GM04503 (cell line): ENCODE data around the gene PPP1R3E.
"Not testable (repeated sequence)": the region's sequence is repeated elsewhere in the genome, so short reads cannot be mapped to it uniquely, and the experiment has no call there.

Experiments
- DNase-seq: peaks from one replicate; pipeline ENCODE4 v3.0.0-alpha.2; 2012; ENCODE audit warnings: low read depth

Gene PPP1R3E

GRCh38 chr14:23302290-23303225 lies at the start of gene PPP1R3E:
TSS of gene PPP1R3E (minus strand) at chr14:23302859. CDS start at chr14:23302576, 283 bp downstream.
- no peak for DNase-seq

DNA sequence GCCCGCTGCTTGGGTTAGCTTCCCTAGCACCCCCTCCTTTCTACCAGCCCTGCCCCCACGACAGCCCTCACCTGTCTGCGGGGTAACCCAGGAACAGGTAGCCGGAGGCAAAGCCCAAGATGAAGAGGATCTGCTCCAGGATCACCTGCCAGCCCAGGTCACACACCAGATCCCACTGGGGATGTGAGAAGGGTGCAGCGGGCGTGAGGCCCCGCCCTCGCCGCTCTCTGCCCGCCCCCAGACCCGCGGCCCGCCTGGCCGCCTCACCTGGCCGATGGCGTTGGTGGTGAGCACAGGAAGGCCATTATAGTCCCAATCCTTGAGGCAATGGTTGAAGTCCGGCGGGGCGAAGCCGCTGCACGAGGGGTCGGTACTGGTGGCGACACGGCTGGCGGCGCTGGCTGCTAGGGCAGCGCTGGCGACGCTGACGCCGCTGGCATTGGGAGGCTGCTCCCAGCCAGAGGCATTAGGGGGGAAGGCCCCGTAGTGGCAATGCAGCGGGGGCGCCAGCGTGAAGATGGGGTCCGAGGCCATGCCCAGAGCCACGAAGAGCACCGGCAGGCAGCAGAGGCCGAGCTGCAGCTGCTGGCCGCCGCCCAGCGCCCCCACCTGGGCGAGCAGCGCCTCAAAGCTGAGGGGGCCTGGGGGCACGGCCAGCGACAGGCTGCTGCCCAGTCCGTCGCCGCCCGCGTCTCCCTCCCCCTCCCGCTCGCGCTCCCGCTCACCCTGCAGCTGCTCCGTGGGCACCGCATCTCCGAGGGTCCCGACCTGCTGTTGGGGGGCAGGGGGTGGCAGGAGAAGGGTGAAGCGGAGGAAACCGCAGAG lies 49.2 kb upstream of the PPP1R3E start:
- DNase-seq = no peak

DNA sequence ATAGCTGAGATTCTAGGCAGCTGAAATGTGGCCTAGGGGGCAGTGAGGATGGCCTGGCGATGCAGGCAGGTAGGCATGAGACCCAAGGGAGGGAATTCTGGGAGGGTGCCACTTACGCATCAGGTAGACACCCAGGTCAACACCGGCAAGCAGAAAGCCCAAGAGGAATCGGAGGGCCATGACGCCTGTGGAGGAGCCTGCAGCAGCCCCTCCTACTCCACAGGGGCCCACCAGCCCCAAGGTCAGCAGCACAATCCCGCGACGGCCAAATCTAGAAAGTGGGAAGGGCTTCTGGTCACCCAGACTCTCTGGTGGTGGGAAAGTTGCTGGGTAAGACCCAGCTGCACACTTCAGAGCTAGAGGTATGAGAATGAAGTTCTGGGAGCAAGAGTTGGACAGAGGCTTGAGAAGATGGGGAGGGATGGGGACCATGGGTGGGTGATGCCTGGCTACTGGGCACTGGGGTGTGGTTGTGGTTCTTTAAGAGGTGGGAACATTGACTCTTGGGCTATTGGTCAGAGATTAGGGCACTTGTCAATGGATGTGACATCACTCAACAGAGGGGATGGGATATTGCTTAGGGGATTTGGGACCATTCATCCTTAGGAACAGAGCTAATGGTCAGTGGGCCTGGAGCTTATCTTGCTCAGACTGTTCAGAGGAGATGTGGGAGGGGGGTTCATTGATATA lies 46.6 kb upstream of the PPP1R3E start:
- no peak for DNase-seq

GRCh38 chr14:23348297-23348655 lies 45.6 kb upstream of the PPP1R3E start:
- DNase-seq = no peak

- DNase-seq = no peak
Measured at GRCh38 chr14:23347406-23348296, 45.0 kb upstream of the PPP1R3E start.

DNA sequence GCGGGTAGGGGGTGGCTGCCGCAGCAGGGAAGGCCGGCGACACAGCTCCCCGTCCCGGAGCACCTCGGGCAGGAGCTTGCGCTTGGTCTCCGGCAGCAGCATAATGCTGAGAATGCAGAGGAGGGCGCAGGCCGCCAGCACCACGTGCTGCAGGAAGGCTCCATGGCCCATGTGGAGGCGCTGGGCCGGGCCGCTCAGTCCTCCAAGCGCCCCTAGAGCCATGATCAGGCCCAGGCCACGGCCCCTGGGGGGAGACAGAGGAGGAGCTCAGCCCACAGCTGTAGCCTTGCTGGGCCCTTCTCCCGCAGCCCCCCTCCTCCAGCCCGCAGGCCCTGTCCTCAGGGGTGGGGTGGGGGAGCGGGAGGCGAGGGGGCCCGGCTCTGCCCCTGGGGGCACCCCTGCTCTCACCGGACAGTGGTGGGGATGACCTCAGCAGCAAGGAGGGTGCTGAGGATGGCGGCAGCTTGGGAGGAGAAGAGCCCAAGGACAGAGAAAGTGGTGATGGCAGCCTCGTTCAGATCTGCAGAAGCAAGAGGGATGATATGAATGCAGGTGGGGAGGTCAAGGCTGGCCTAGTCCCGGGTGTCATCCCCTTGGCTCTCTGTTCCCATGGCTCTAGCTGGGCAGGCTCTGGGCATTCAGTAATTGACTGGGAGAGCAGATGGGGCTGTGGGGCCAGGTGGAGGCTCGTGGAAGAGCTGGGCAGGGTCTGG lies 44.2 kb upstream of the PPP1R3E start:
- no peak for DNase-seq

DNA sequence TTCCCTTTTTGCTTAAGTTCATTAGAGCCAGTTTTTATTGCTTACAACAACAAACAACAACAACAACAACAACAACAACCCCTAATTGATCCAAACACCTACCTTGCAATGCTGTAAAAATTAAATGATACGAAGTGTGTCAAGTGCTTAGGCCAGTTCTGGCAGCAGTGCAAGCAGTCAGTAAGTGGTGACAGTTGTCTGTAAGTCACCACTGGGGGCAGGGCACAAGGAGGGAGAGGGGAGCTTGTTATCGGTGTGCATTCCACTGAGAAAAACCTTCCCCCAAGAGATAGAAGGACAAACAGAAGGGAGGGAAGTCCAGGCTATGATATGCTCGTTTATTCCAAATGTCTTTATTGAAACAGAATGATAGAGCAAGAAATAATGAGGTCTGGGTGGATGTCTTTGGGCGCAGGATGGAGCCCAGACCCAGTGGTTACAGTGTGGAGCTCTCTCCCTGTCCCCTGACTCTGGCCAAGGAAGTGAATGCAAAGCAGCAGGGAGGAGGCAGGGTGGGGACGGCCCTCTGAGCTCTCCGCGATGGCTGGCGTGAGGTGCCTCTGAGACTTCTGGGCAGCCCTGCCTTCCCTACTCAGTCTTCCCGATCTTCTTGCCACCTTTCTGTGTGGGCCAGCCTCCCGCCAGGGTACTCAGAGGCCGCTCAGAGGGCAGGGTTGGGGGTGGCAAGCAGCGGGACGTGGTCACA lies 43.5 kb upstream of the PPP1R3E start:
- DNase-seq = no peak

DNA sequence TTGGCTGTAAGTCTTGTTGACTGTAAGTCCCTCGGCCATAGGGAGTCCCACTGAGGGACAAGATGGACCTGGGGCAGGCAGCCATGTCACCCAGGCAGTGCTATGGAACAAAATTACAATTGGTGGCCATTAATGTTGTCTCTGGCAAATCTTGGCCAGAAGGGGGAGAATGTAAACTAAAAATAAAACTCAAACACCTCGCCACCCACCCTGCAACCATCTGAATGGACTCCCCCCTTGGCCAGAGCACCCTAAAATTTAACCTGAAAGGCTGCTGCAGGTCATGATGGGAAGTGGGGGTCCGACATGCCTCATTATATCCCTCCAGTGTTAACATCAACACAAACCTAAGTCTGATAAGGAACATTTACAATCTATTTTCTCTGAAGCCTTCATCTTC lies 41.8 kb upstream of the PPP1R3E start:
- no peak for DNase-seq

GRCh38 chr14:23339506-23340268 lies 37.0 kb upstream of the PPP1R3E start:
- no peak for DNase-seq

DNA sequence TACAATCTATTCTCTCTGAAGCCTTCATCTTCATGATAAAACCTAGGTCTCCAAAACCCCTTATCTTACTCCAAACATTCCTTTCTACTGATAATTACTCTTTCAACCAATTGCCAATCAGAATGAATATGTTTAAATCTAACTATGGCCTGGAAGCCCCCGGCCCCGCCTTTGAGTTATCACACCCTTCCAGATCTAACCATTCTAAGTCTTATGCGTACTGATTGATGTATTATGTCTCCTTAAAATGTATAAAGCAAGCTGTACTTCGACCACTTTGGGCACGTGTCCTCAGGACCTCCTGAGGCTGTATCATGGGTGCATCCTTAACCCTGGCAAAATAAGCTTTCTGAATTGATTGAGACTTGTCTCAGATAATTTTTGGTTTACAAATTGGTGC lies 33.0 kb upstream of the PPP1R3E start:
- no peak for DNase-seq

DNA sequence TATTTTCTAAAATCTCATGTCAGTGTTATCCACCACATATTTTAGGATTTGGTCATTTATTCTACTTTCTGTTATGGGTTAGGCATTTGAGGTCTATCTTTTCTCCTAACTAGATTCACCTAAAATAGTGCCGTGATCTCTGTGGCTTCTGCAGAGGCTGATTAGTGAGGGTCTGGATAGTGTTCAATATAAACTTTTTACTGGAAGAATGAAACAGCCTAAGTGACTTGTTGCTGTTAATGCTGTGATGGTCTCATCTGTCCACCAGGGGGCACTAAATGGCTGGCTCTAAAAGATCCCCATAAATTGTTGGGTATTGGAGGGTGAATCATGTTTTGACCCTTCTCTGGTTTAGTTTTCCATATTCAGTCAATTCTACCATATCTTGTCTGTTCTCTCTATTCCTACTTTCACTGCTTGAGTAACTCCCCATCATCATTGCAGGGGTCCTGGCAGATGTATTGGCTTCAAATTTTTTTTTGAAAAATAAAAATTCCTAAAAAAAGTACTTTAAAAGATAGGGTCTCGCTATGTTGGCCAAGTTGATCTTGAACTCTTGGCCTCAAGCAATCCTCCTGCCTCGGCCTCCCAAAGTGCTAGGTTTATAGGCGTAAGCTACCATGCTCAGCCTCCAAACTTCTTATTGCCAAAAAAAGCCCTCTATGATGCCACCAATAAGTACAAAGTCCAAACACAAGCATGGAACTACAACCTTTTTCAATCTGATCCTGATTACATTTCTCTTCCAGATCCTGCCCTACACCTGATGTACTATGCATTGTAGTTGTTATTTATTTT lies 25.5 kb upstream of the PPP1R3E start:
- no peak for DNase-seq

DNA sequence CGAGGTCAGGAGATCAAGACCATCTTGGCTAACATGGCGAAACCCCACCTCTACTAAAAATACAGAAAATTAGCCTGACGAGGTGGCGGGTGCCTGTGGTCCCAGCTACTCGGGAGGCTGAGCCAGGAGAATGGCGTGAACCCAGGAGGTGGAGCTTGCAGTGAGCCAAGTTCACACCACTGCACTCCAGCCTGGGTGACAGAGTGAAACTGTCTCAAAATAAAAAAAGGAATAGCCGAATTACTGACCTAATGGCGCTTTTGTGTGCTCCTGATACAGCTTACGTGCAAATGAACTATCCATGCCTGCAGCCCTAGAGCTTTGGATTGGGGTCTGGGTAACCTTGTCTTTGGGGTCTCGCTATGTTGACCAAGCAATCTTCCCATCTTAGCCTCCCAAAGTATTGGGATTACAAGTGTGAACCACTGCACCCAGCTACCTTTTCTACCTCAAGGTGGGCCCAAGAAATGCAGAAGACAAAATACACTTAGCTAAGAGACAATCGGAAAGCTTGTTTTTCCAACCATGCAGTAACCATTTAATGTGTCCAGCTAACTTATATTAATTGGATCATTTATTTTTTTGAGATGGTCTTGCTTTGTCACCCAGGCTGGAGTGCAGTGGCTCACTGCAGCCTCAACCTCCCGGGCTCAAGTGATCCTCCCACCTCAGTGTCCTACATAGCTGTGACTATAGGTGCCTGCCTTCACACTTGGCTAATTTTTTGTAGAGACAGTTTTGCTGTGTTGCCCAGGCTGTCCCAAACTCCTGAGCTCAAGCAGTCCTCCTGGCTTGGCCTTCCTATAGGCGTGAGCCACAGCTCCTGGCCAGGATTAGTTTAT lies 24.1 kb upstream of the PPP1R3E start:
- no peak for DNase-seq

DNA sequence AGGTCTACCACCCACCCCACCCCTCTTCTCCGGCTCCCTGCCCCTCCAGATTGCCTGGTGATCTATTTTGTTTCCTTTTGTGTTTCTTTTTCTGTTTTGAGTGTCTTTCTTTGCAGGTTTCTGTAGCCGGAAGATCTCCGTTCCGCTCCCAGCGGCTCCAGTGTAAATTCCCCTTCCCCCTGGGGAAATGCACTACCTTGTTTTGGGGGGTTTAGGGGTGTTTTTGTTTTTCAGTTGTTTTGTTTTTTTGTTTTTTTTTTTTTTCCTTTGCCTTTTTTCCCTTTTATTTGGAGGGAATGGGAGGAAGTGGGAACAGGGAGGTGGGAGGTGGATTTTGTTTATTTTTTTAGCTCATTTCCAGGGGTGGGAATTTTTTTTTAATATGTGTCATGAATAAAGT lies 23.1 kb upstream of the PPP1R3E start:
- DNase-seq = not testable (repeated sequence)

DNA sequence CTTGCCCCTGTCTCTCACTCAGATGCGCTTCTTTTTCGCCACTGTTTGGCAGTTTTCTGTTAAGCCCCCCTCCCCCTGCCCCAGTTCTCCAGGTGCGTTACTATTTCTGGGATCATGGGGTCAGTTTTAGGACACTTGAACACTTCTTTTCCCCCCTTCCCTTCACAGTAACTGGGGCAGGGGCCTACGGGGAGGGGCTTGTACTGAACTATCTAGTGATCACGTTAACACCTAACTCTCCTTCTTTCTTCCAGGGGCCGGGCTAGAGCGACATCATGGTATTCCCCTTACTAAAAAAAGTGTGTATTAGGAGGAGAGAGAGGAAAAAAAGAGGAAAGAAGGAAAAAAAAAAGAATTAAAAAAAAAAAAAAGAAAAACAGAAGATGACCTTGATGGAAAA lies 22.3 kb upstream of the PPP1R3E start:
- DNase-seq = no peak

- no peak for DNase-seq
Measured at GRCh38 chr14:23324455-23324846, 21.8 kb upstream of the PPP1R3E start.

GRCh38 chr14:23323838-23324454 lies 21.3 kb upstream of the PPP1R3E start:
- no peak for DNase-seq
